PC-9 (cell line): Measurements from ENCODE around the gene GREM1.

ENCODE experiments used
- CTCF ChIP-seq: fragments of 200-600 bp; sonication (generic); conservative IDR thresholded peaks from 2 replicates; pipeline ENCODE4 v1.6.1; 2017; ENCODE audit warnings: mixed run types, antibody characterized with exemption, mild to moderate bottlenecking, moderate library complexity
- EZH2 ChIP-seq: fragments of 200-600 bp; sonication (generic); IDR thresholded peaks from 2 replicates; pipeline ENCODE4 v1.8.0; 2017; ENCODE audit warnings: antibody characterized with exemption, low read depth

- no peak for TF ChIP-seq CTCF
- no peak for TF ChIP-seq EZH2
Observed at GRCh38 chr15:32792436-32792835, 74.6 kb downstream of the GREM1 start.
